GM18498 (cell line): ENCODE data around the gene MACO1.

Experiments used
- ATAC-seq: cut with Tn5 transposase; IDR thresholded peaks from one replicate; pipeline ENCODE4 v1.9.1; 2021; ENCODE audit warnings: mild to moderate bottlenecking, moderate library complexity; ENCODE audit not compliant: unreplicated experiment

Gene MACO1

GRCh38 chr1:25538191-25538767 lies 107.6 kb downstream of the MACO1 start:
- no peak for ATAC-seq

GRCh38 chr1:25540750-25541342 lies 110.1 kb downstream of the MACO1 start:
- ATAC-seq: no peak

GRCh38 chr1:25541425-25541824 lies 110.7 kb downstream of the MACO1 start:
- ATAC-seq: no peak

DNA sequence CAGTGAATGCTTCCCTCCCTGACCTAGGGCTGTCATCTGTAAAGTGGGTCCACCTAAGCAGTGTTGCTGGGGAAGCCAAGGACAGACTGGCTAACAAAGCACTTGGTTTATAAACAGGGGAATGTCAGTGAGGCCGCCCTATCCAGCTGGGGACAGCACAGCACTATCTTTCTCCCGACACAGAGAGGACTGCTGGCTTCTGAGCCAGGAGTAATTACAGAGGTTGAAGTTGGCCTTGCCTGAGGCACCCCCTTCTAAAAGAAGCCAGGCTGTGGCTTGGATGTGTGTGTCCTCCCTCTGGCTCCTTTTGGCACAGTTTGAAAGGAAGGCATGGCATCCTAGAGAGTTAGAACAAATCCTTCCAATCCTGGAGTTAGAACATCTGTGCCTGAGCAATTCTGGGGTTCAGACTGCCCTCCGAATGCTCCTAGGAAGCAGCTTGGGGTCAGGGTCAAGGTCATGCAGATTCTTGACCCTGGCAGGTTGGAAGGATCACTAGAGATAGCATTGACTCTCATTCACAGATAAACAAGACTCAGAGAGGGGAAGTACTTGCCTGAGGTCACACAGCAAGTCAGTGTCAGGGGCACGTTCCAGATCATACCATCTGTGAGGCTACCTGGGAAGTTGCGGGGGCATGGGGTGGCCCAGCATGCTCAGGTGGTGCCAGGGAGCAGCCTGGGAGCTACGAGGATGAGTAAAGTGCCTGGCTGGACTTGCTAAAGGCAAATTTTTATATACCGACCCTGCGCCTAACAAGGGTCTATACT lies 111.4 kb downstream of the MACO1 start:
- ATAC-seq: no peak

DNA sequence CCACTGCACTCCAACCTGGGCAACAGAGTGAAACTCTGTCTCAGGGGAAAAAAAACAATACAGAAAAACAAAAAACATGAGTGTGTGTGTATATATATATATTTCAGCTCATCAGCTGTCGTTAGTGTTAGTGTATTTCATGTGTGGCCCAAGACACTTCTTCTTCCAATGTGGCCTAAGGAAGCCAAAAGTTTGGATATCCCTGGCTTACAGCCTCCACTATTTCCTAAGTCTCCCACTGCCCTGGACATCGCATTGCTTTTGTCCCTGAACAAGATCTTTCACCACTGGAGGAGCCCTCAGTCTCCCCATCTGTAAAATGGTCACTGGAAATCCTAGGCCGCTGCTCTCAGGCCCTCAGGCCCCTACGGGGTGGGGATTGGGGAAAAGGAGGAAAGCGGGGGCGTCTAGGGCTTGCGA lies 112.3 kb downstream of the MACO1 start:
- ATAC-seq: no peak

DNA sequence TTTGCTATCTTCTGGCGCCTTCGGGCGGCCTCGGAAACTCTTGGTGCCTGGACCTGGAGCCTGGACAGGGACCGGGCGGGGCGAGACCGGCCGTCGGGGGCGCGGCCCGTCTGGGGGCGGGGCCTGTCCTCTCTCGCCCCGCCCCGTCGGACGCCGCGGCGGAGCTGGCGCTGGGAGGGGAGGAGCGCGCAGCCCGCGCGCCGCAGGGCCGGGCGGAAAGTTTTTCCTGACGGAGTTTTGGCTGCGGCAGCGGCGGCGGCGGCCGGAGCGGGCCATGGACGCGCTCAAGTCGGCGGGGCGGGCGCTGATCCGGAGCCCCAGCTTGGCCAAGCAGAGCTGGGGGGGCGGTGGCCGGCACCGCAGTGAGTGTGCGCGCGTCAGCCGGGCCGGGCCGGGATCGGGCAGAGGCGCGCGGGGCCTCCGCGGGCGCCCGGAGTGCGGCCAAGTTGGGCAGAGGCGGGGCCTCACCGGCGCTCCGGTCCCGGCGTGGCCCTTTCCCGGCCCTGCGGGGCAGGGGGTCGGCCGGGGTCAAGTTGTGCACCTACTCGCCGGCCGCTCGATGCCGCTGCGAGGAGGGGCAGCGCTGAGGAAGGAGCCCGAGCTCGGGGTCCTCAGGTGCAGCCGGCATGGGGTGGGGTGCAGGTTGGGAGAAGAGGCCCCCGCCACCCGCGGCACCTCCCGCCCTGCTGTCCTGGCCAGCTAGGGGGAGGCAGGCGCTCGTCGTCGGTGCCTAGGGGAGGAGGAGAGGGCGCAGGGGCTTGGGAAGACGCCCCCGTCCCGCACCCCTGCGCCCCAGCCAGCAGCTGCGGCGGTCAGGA lies 112.9 kb downstream of the MACO1 start, which contains the start of gene LDLRAP1:
TSS of gene LDLRAP1 (plus strand) at position 182 of the 818 bp plus-strand sequence. CDS start at position 275, 93 bp downstream.
- ATAC-seq: peak; percentile 91

DNA sequence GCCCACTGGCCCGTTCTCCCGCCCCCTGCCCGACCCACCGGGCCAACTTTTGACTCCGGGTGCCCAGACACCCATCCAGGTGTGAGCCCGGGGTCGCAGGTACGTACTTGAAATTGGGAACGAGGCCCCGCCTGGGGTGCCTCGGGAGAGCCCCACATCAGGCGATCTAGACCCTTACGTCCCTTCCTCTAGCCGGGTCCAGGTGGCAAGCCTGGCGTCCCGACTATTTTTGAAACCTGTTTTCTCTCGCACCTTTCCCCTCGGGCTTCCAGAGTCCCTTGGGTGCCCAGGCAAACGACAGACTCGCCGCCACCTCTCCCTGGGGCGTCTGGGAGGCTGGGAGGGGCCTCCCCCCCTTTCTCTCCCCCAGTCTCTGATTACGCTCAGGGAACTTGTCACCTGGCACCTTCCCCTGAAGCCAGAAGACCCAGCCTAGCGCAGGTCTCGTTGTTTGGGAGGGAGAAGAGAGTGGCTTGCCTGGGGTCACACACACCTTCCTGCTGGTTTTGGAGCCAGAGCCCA lies 113.6 kb downstream of the MACO1 start:
- ATAC-seq: no peak

DNA sequence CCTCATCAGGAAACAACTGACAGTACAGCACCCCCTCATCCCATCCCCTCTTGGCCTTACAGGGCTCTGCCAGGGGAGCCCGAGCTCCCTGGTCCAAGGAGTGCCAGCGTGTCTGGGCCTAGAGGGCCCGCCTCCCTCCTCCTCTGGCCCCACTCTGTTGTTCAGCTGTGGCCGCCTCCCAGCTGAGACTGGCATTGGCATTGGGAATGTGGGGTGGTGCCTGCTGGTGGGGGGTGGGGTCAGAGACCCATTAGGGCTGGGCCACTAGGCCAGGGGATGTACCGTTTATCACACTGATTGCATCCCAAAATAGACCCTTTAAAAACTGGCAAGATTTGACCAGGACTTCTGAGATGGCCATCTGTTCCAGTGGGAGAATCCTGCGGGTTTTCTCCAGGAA lies 114.1 kb downstream of the MACO1 start:
- no peak for ATAC-seq

- ATAC-seq: no peak
Measured at GRCh38 chr1:25545767-25546166, 115.1 kb downstream of the MACO1 start.

- ATAC-seq: no peak
Measured at GRCh38 chr1:25546193-25546592, 115.5 kb downstream of the MACO1 start.

- no peak for ATAC-seq
Measured at GRCh38 chr1:25548601-25549000, 117.9 kb downstream of the MACO1 start.

- ATAC-seq: peak; percentile 90
Measured at GRCh38 chr1:25549273-25550154, 118.8 kb downstream of the MACO1 start.
